NCI-H2196 (cell line): ENCODE data around the gene CEACAM18.
"Not testable (repeated sequence)": the region's sequence is repeated elsewhere in the genome, so short reads cannot be mapped to it uniquely, and the experiment has no call there.

ENCODE experiments used
- DNase-seq: peaks from one replicate; lab custom pipeline; 2025; ENCODE audit not compliant: unreplicated experiment; lab: John Stamatoyannopoulos, UW

CEACAM18 gene

GRCh38 chr19:51478381-51479234 lies at the start of gene CEACAM18:
TSS of gene CEACAM18 (plus strand) at chr19:51478539.
- DNase-seq: no peak

- DNase-seq: no peak
These were observed 48.1 kb upstream of the CEACAM18 start for GRCh38 chr19:51430221-51430620.

GRCh38 chr19:51431124-51431523 lies 47.2 kb upstream of the CEACAM18 start:
- DNase-seq: no peak

- no peak for DNase-seq
These were observed 45.3 kb upstream of the CEACAM18 start for GRCh38 chr19:51433043-51433442.

GRCh38 chr19:51434456-51434855 lies 43.9 kb upstream of the CEACAM18 start:
- no peak for DNase-seq

GRCh38 chr19:51439021-51439465 lies 39.3 kb upstream of the CEACAM18 start:
- no peak for DNase-seq

GRCh38 chr19:51440052-51440451 lies 38.3 kb upstream of the CEACAM18 start:
- DNase-seq: no peak

- DNase-seq: no peak
These were observed 37.4 kb upstream of the CEACAM18 start for GRCh38 chr19:51440846-51441409.

- no peak for DNase-seq
These were observed 36.6 kb upstream of the CEACAM18 start for GRCh38 chr19:51441410-51442390.

- DNase-seq: not testable (repeated sequence)
These were observed 30.8 kb upstream of the CEACAM18 start for GRCh38 chr19:51447510-51447909.

GRCh38 chr19:51448011-51448410 lies 30.3 kb upstream of the CEACAM18 start:
- DNase-seq: no peak

GRCh38 chr19:51448411-51449016 lies 29.8 kb upstream of the CEACAM18 start:
- no peak for DNase-seq

- DNase-seq: no peak
These were observed 27.5 kb upstream of the CEACAM18 start for GRCh38 chr19:51450730-51451307.

- DNase-seq: no peak
These were observed 21.6 kb upstream of the CEACAM18 start for GRCh38 chr19:51456541-51457290.

GRCh38 chr19:51457351-51458013 lies 20.9 kb upstream of the CEACAM18 start:
- no peak for DNase-seq

- DNase-seq: no peak
These were observed 20.2 kb upstream of the CEACAM18 start, which contains the start of gene SIGLEC8 for GRCh38 chr19:51458051-51458645. TSS of gene SIGLEC8 (minus strand) at chr19:51458454. CDS start at chr19:51458387, 67 bp downstream.

- DNase-seq: no peak
These were observed 19.3 kb upstream of the CEACAM18 start for GRCh38 chr19:51458899-51459505.
